SJCRH30 (cell line): ENCODE results near the gene MAP3K6. TPM values are rescaled to one million over a fixed set of nuclear protein-coding genes. Genes with fewer than 3 reads are reported as not detected.
A peak's percentile ranks its signal among the peaks of the same experiment; 100 is the strongest.
"Not testable (repeated sequence)": the region's sequence is repeated elsewhere in the genome, so short reads cannot be mapped to it uniquely, and the experiment has no call there.

Source experiments
- DNase-seq, 2 experiments: peaks; one replicate each; pipeline ENCODE4 v3.0.0-alpha.2; 2015 to 2020
- H3K27ac ChIP-seq: fragments of 250-450 bp; sonication (Bioruptor Pico); 2 replicates; pipeline ENCODE4 v1.5.1; 2020; ENCODE audit warnings: mild to moderate bottlenecking, moderate library complexity
- H3K27me3 ChIP-seq: fragments of 250-450 bp; sonication (Bioruptor Pico); 2 replicates; pipeline ENCODE4 v1.5.1; 2020; ENCODE audit warnings: mild to moderate bottlenecking, moderate library complexity
- H3K36me3 ChIP-seq: fragments of 250-450 bp; sonication (Bioruptor Pico); 2 replicates; pipeline ENCODE4 v1.5.1; 2020; ENCODE audit warnings: mild to moderate bottlenecking, moderate library complexity
- H3K4me1 ChIP-seq: fragments of 250-450 bp; sonication (Bioruptor Pico); 2 replicates; pipeline ENCODE4 v1.5.1; 2020; ENCODE audit warnings: mild to moderate bottlenecking, moderate library complexity
- H3K4me3 ChIP-seq: fragments of 250-450 bp; sonication (Bioruptor Pico); 2 replicates; pipeline ENCODE4 v1.5.1; 2020; ENCODE audit warnings: mild to moderate bottlenecking, moderate library complexity
- H3K9me3 ChIP-seq: fragments of 250-450 bp; sonication (Bioruptor Pico); replicated peaks from 2 replicates; pipeline ENCODE4 v1.5.1; 2020; ENCODE audit warnings: mild to moderate bottlenecking, moderate library complexity
- total RNA-seq: library from RNA; depleted of rRNA; stranded (reverse); fragments of >200 nt; shearing (Covaris generic); gene quantifications from 2 replicates; pipeline ENCODE4 v1.2.3, GENCODE V29; 2014; rRNA removed

Gene MAP3K6
- 8.2 and 10.0 TPM in 2 replicates for total RNA-seq

- no peaks in the 10 kb centered on the region for H3K36me3 ChIP-seq
- peak within 1 kb of the TSS; percentile 59 for H3K27ac ChIP-seq
- peaks cover 8% of the 10 kb centered on the region; the same call in 1 of the 2 replicates for H3K4me1 ChIP-seq
- H3K9me3 ChIP-seq = no peaks in the 10 kb centered on the region
- no peaks in the 10 kb centered on the region for H3K27me3 ChIP-seq
- H3K4me3 ChIP-seq = peak within 1 kb of the TSS; percentile 71
- DNase-seq = peak; percentile 89
Observed at GRCh38 chr1:27366411-27367159, at the start of gene MAP3K6. Gene MAP3K6 (minus strand): TSS chr1:27366961. CDS start chr1:27366597, 364 bp downstream.

DNA sequence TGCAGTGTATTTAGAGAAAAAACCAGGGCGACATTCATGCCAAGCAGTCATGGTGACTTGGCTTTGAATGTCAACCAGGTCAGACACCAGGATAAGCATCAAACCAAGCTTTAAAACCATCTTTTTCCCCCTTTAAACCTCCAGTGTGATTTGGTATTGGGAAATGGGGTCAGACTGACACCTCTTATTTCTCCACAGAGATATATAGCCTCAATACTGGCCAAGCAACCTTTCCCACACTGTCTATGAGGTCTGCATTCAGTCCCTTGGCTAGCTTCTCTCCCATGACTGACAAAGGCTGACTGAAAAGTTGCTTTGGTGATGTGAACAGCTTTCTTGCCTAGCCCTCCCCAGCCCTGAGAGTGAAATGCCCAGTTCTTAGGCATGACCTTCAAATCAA is 47.3 kb upstream of the MAP3K6 start:
- no peak overlapping the region for H3K27ac ChIP-seq
- H3K36me3 ChIP-seq = peaks cover 75% of the 10 kb centered on the region
- no peak overlapping the region for H3K4me3 ChIP-seq
- H3K4me1 ChIP-seq = peaks cover 29% of the 10 kb centered on the region
- no peaks in the 10 kb centered on the region; the same call in 1 of the 2 replicates for H3K9me3 ChIP-seq
- no peaks in the 10 kb centered on the region for H3K27me3 ChIP-seq
- DNase-seq = no peak

DNA sequence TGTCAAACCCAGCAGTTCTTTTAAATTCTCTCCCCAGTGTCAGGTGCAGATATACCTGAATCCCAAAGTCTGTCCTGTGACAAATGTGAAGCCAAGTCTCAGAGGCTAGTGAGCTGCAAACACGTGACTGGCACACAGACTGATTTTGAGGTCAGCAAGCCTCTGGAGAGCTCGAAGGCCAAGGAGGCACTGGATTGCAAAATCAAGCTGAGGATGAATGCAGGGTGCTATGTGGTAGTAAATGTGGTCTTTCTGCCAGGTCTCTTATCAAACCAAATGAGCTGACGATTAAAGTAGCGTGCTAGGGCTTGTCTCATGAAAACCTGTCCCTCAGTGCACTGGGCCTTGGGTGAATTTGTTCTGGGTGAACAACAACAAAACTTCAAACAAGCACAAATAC is 46.2 kb upstream of the MAP3K6 start:
- peaks cover 73% of the 10 kb centered on the region for H3K36me3 ChIP-seq
- no peaks in the 10 kb centered on the region for H3K27me3 ChIP-seq
- H3K27ac ChIP-seq = no peak overlapping the region
- H3K4me1 ChIP-seq = peaks cover 18% of the 10 kb centered on the region
- H3K9me3 ChIP-seq = no peaks in the 10 kb centered on the region
- no peak for DNase-seq
- no peak overlapping the region for H3K4me3 ChIP-seq

DNA sequence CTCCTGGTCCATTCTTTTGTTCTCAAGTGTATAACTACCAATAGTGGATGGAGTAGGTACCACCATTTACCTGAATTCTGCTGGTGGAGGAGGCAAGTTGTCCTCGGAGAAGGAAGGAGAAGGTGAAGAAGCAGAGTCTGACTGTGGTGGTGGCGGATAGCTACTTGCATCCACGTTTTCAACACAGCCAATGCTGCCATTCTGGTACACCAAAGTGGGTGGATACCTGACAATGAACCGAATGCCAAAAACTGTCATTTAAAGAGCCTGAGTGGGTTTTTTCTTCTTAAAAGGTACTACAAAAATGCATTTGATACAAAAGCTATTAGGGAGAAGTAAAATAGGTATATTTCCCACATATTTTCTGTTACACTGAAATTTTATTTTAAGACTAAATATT is 45.7 kb upstream of the MAP3K6 start:
- DNase-seq = no peak
- peaks cover 68% of the 10 kb centered on the region for H3K36me3 ChIP-seq

DNA sequence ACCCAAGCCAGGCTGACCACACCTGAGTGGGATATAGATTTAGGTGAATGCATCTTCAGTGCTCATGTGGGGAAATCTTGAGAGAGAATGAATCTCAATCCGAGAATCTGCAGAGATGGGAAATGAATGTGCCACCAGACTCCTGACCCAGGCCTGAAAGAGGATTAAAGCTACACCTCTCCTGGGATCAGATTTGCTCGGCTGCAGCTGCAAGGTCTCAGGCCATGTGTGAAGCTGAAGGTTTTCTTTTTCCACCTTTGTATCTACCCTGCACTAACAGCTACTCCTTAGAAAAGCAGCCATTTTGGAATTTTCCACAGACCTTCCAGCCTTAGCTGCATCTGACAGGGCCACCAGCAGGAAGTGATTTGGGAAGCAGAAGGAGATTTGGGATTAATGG is 43.9 kb upstream of the MAP3K6 start:
- Histone ChIP-seq H3K27me3 (no peaks in the 10 kb centered on the region), H3K9me3 (no peaks in the 10 kb centered on the region), H3K4me1 (no peaks in the 10 kb centered on the region; the same call in 1 of the 2 replicates), H3K36me3 (peaks cover 51% of the 10 kb centered on the region), H3K27ac (no peak overlapping the region), H3K4me3 (no peak overlapping the region)
- DNase-seq = no peak

More for the DNA sequence above, 45.7 kb upstream of the MAP3K6 start:
- H3K27me3 ChIP-seq = no peaks in the 10 kb centered on the region
- no peak overlapping the region for H3K4me3 ChIP-seq
- no peak overlapping the region for H3K27ac ChIP-seq
- H3K4me1 ChIP-seq = peaks cover 13% of the 10 kb centered on the region
- H3K9me3 ChIP-seq = no peaks in the 10 kb centered on the region

DNA sequence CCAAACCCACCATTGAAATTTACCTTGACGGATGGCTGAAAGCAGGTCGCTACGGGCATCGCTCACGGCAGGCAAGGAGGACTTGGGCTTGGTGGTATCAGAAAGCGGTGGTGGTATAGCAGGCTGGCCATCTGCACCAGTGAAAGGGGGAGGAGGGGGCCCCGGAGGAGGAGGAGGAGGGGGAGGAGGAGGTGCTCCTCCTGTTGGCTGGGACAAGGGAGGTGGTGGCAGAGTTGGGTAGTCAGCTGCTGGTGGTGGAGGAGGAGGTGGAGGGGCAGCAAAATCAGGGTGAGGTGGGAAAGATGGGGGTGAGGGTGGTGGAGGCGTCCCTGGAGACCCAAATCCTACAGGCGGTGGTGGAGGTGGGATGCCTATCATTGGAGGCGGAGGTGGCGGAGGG is 42.9 kb upstream of the MAP3K6 start:
- H3K9me3 ChIP-seq = no peaks in the 10 kb centered on the region
- H3K36me3 ChIP-seq = peaks cover 44% of the 10 kb centered on the region
- H3K4me1 ChIP-seq = peaks cover 6% of the 10 kb centered on the region
- H3K4me3 ChIP-seq = no peak overlapping the region
- DNase-seq = no peak
- H3K27ac ChIP-seq = no peak overlapping the region
- no peaks in the 10 kb centered on the region for H3K27me3 ChIP-seq

DNA sequence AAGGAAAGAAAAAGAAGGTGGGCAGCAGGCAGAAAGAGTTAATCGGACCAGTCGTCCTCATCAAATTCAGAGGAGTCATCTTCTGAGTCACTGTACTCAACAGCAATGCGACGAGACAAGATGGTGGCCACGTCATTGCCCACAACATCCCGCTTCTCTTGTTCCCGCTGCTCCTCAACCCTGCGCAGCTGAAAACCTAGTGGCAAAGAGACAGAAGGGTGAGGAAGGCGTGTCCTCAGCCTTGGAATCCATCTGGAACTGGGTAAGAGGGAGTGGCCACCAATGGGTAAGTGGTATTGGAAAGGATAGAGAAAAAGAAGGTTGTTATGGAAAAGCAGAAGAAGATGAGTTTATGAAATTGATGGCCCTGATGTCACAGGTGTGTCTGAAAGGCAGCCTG is 41.4 kb upstream of the MAP3K6 start:
- Histone ChIP-seq H3K27me3 (no peaks in the 10 kb centered on the region), H3K4me1 (peaks cover 18% of the 10 kb centered on the region), H3K36me3 (peaks cover 29% of the 10 kb centered on the region), H3K9me3 (no peaks in the 10 kb centered on the region), H3K27ac (no peak overlapping the region), H3K4me3 (no peak overlapping the region)
- no peak for DNase-seq

- H3K4me1 ChIP-seq = peaks cover 30% of the 10 kb centered on the region
- not testable (repeated sequence) for H3K27me3 ChIP-seq, H3K27ac ChIP-seq, H3K9me3 ChIP-seq, H3K4me3 ChIP-seq, DNase-seq
- H3K36me3 ChIP-seq = peaks cover 18% of the 10 kb centered on the region
Observed at GRCh38 chr1:27406791-27407190, 40.0 kb upstream of the MAP3K6 start.

DNA sequence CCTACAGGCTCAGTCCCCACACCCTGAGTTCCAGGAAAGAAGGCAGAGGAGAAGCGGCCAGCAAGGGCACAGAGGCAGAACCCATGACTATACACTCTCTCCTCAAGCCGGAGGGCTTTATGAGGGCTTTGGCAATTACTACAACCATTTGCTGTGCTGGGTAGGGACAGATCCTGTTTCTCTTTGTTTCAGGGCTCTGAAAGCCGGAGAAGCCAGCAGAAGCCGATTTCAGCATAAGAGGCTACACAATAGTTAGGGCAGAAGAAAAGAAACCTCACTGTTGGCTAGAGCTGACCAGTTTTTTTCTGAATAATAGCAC is 39.6 kb upstream of the MAP3K6 start:
- peaks cover 14% of the 10 kb centered on the region for H3K36me3 ChIP-seq
- no peaks in the 10 kb centered on the region for H3K27me3 ChIP-seq
- no peak for DNase-seq
- no peak overlapping the region for H3K27ac ChIP-seq
- peaks cover 30% of the 10 kb centered on the region for H3K4me1 ChIP-seq
- no peak overlapping the region for H3K4me3 ChIP-seq
- H3K9me3 ChIP-seq = no peaks in the 10 kb centered on the region

DNA sequence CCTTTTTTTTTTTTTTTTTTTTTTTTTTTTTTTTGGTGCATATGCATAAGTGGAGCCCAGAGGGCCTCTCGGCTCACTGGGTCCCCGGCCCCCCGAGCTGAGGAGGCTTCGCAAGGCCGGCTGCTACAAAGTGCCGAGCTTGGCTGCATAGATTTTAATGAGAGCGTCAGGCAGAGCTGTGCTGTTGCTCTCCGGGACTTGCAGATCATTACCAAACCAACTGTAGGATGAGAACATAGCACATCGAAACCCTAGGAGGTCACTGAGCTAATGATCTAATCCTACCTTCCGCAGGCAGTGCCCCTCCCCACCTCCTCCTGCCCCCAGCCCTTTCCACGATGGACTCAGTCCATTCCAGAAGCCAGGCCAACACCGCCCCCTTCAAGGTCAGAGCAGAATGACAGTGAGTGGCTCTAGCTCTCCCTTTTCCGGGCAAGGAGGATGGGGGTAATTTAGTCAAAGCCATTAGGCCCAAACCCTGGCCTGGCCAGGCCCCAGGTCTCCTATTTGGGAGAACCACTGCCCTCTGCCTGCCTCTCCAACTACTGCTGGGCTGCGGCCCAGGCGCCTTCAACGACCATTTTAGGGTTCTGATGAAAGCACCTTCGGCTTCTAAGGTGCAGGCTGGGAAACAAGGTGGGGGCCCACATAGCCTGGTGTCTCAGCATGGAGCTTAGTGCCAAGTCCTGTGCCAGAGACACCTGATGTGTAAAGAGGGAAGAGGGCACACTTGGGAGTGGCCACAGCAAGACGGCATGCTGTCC is 39.0 kb upstream of the MAP3K6 start:
- H3K4me1 ChIP-seq = peaks cover 30% of the 10 kb centered on the region
- H3K36me3 ChIP-seq, H3K4me3 ChIP-seq, DNase-seq, H3K27me3 ChIP-seq, H3K27ac ChIP-seq, H3K9me3 ChIP-seq: not testable (repeated sequence)

DNA sequence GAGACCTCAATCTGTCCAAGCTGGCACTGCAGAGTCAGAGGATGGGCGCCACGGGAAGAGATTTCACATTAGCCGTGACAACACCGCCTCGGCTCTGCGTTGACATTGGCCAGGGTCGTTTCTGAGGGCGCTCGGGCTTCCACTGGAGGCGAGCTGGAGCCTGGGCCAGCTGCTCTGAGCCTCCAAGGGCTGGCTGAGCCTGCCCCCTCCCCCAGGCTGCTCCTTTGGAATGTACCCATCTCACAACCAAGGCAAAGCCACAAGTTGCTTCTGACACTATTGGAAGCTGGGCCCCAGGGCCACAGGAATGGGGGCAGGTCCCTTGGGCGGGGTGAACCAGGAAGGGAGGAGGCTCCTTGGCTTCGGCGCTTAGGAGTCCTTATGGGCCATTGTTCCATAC is 38.3 kb upstream of the MAP3K6 start:
- Histone ChIP-seq H3K4me1 (peaks cover 30% of the 10 kb centered on the region), H3K36me3 (peaks cover 1% of the 10 kb centered on the region), H3K4me3 (no peak overlapping the region), H3K9me3 (no peaks in the 10 kb centered on the region), H3K27me3 (no peaks in the 10 kb centered on the region), H3K27ac (peak overlapping the region; percentile 82)
- DNase-seq = peak; percentile 69 to 72

DNA sequence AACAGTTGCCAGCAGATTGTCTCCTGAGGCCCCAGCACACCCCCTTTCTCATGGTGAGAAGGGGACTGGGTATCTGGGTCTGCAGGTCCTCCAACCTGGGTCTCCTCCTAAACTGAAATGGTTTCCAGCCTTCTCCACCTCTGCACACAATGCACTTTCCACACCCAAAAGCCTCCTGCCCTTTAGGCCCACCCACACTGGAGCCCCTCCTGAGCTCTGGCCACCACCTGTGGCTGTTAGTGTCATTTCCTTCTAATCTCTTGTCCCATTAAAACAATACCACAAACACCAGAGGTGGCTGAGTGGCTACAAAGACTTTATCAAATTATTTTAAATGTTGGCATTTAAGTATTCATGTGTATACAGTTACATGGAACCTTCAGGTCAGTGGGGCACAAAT is 37.2 kb upstream of the MAP3K6 start:
- Histone ChIP-seq H3K27ac (peak overlapping the region; percentile 82), H3K4me1 (peaks cover 30% of the 10 kb centered on the region), H3K36me3 (no peaks in the 10 kb centered on the region; the same call in 1 of the 2 replicates), H3K27me3 (no peaks in the 10 kb centered on the region), H3K9me3 (no peaks in the 10 kb centered on the region), H3K4me3 (peak overlapping the region; percentile 18)
- DNase-seq = no peak

GRCh38 chr1:27403065-27403726 is 36.4 kb upstream of the MAP3K6 start:
- no peaks in the 10 kb centered on the region for H3K9me3 ChIP-seq
- DNase-seq = peak; percentile 94
- H3K36me3 ChIP-seq = no peaks in the 10 kb centered on the region
- peaks cover 30% of the 10 kb centered on the region for H3K4me1 ChIP-seq
- H3K27ac ChIP-seq = peak overlapping the region; percentile 82
- H3K4me3 ChIP-seq = peak overlapping the region; percentile 18
- no peaks in the 10 kb centered on the region for H3K27me3 ChIP-seq

DNA sequence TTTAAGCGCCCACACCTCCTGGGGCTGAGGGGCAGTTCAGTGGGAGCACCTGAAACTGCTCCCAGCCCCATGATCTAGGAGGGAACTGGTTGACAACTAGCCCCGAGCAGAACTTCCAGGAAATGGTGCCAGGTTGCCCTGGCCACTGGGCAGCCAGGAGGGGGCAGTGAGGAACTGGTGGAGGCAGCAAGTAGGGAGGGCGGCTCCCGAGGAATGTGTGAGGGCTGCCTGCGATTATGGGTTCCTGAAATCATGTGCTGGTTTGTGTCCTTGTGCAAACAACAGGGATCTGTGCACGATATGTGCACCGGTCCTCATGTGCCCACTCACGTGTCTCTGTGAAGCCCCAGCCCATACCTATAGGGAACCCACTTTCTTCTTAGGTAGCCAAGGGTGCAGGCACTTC is 35.6 kb upstream of the MAP3K6 start:
- DNase-seq = peak; percentile 78 to 81
- Histone ChIP-seq H3K36me3 (no peaks in the 10 kb centered on the region), H3K27ac (peak overlapping the region; percentile 82), H3K27me3 (no peaks in the 10 kb centered on the region), H3K4me1 (peaks cover 30% of the 10 kb centered on the region), H3K4me3 (no peak overlapping the region; the same call in 1 of the 2 replicates), H3K9me3 (no peaks in the 10 kb centered on the region)

- Histone ChIP-seq H3K27me3 (no peaks in the 10 kb centered on the region), H3K36me3 (no peaks in the 10 kb centered on the region), H3K27ac (no peak overlapping the region), H3K9me3 (no peaks in the 10 kb centered on the region), H3K4me1 (peaks cover 30% of the 10 kb centered on the region), H3K4me3 (no peak overlapping the region)
- no peak for DNase-seq
Observed at GRCh38 chr1:27400963-27401341, 34.2 kb upstream of the MAP3K6 start.
